Activated T-helper 2 cell treated with anti-CD3 and anti-CD28 coated beads, Interferon-gamma antibody, Interleukin-2, Interleukin-4, amounts not matched to agents 10 μg/mL and 5 μg/mL and 100 μg/mL, durations not matched to agents 14 hours and 24 hours and 36 hours (primary cell): Measurements from ENCODE around the gene FANCC. TPM values are rescaled to one million over a fixed set of nuclear protein-coding genes. Genes with fewer than 3 reads are reported as not detected.

Experiments
- DNase-seq: peaks from one replicate; pipeline ENCODE4 v3.0.0; 2021; ENCODE audit warnings: low spot score
- H3K27ac Mint-ChIP-seq: one replicate; pipeline ENCODE4 v1.8.0; 2021; ENCODE audit warnings: mixed read lengths
- H3K27me3 Mint-ChIP-seq: one replicate; pipeline ENCODE4 v1.8.0; 2021; ENCODE audit warnings: low read depth, mixed read lengths
- H3K36me3 Mint-ChIP-seq: one replicate; pipeline ENCODE4 v1.8.0; 2021; ENCODE audit warnings: low read depth, mixed read lengths
- H3K4me1 Mint-ChIP-seq: one replicate; pipeline ENCODE4 v1.8.0; 2021; ENCODE audit warnings: low read depth, mixed read lengths
- H3K4me3 Mint-ChIP-seq: one replicate; pipeline ENCODE4 v1.8.0; 2021; ENCODE audit warnings: low read depth, mild to moderate bottlenecking, moderate library complexity, mixed read lengths
- H3K9me3 Mint-ChIP-seq: one replicate; pipeline ENCODE4 v1.8.0; 2021; ENCODE audit warnings: mixed read lengths
- intact Hi-C: fragments of 100-400 bp; cut with micrococcal nuclease; formaldehyde crosslinking; loops from one replicate; pipeline ENCODE4 v1.15.1; 2023
- total RNA-seq: library from RNA; stranded (reverse); gene quantifications from 2 replicates; pipeline ENCODE4 v1.2.3, GENCODE V29; 2022

FANCC gene
- total RNA-seq, 1 donor from 2014 or later, result 16.8 TPM

DNA sequence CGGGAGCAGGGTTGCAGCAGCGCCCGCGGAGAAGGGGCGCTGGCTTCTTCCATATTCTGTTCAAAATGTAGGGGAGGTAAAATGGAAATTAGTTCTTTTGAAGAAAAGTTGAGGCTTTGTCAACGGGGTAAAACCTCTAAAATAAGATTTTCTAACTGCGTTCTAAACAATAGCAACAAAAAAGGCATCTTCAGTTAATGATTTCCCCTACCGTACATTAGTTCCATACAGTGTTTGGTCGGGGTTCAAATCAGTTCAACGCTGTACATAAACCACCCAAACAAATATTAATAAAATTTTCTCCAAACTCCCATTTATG is 343 bp upstream of the FANCC start:
- DNase-seq, result no peak
- H3K9me3 Mint-ChIP-seq, result no peaks in the 10 kb centered on the region
- H3K27me3 Mint-ChIP-seq, result peaks cover 7% of the 10 kb centered on the region
- peak overlapping the region; percentile 90 for H3K4me3 Mint-ChIP-seq
- H3K4me1 Mint-ChIP-seq, result peaks cover 24% of the 10 kb centered on the region
- intact Hi-C loops, result loop anchor here (2.0 kb wide), 2 partner anchors 193 to 591 kb away; partner anchors contain the start of gene AOPEP
- H3K36me3 Mint-ChIP-seq, result no peaks in the 10 kb centered on the region
- H3K27ac Mint-ChIP-seq, result peak overlapping the region; percentile 95

DNA sequence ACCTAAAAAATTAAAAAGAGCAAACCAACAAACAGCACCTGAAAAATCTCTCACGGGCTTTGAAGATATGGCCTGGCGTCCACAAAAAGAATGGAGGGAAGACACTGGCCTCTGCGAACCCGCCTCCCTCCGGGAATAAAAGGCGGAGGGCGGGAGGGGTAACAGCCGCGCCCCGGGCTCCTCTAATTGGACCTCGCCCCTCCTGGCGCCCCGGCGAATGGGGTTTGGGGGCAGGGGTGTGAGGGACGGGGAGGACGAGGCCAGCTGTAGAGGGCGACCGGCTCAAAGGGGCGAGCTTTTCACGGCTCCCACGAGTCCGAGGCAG is 753 bp downstream of the FANCC start:
- H3K9me3 Mint-ChIP-seq, result no peaks in the 10 kb centered on the region
- DNase-seq, result no peak
- peaks cover 7% of the 10 kb centered on the region for H3K27me3 Mint-ChIP-seq

DNA sequence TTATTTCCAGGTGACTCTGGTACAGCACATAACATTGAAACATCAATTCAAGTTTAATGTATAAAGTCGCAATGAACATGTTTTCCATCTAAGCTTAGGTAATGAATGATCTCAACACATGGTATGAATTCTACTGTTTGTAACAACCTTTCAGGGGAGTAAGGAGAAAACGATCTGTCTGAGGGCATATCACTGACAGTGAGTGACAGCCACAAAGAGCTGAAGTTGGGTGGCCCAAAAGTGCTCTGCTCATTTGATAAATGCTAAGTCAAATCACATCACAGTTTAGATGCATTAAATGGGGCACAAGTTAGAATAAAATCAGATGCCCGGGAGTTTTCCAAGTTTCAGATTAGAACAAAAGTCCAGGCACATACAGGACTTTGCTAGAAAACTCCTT is 1.2 kb downstream of the FANCC start:
- no peaks in the 10 kb centered on the region for H3K9me3 Mint-ChIP-seq
- peaks cover 7% of the 10 kb centered on the region for H3K27me3 Mint-ChIP-seq
- intact Hi-C loops, result loop anchor here (2.0 kb wide), 2 partner anchors 195 to 589 kb away; partner anchors contain the start of gene AOPEP
- peak overlapping the region; percentile 57 for H3K27ac Mint-ChIP-seq
- H3K4me3 Mint-ChIP-seq, result peak overlapping the region; percentile 90
- DNase-seq, result no peak
- H3K4me1 Mint-ChIP-seq, result peaks cover 32% of the 10 kb centered on the region
- no peaks in the 10 kb centered on the region for H3K36me3 Mint-ChIP-seq

More for the DNA sequence above, 753 bp downstream of the FANCC start:
- no peaks in the 10 kb centered on the region for H3K36me3 Mint-ChIP-seq
- H3K4me1 Mint-ChIP-seq, result peaks cover 30% of the 10 kb centered on the region
- peak overlapping the region; percentile 90 for H3K4me3 Mint-ChIP-seq
- H3K27ac Mint-ChIP-seq, result peak overlapping the region; percentile 57
- intact Hi-C loops, result loop anchor here (2.0 kb wide), 2 partner anchors 194 to 590 kb away; partner anchors contain the start of gene AOPEP

DNA sequence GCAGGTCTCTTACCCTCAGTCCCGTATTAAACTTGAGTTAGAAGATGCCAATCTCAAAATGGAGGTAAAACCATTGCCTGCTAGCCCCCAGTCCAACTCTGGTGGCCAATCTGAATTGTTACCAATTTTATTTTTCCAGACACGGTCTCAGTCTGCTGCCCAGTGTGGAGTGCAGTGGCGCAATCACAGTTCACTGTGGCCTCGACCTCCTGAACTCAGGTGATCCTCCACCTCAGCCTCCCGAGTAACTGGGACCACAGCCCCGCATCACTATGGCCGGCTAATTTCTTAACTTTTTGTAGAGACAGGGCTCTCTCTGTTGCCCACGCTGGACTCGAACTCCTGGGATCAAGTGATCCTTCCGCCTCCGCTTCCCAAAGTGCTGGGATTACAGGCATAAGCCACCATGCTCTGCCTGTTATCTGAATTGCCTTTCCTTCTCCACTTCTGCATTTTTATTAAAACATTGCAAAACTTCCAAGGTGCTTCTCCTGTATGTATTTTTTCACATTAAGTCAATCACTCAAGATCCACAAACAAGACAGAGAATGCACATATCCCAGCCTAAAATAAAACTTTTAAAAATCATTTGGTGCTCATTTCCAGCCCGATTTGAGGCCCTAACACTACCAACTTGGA is 2.3 kb downstream of the FANCC start:
- Mint-ChIP-seq H3K36me3 (no peaks in the 10 kb centered on the region), H3K4me1 (peaks cover 32% of the 10 kb centered on the region), H3K9me3 (no peaks in the 10 kb centered on the region), H3K4me3 (no peak overlapping the region), H3K27me3 (peaks cover 7% of the 10 kb centered on the region), H3K27ac (no peak overlapping the region)
- intact Hi-C loops, result no loop called here
- no peak for DNase-seq

DNA sequence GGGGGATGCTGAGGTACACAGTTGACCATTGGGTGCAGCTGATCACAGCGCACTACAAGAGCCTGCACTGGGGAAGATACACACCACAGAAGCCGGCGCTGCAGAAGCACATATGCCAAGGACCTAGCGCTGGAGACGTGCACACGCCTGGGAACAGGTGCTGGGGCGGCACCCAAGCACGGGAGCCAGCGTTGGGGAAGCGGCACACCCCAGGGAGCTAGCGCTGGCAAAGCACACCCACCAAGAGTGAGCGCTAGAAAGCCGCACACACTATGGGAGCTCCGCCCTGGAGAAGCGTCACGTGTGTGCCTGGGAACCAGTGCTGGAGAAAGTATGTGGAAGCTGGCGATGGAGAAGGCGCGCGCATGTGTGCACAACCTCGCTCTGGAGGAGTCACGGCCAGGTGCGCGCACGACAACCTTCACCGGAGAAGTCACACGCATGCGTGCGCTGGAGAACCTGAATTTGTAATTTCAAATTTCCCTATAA is 4.5 kb downstream of the FANCC start:
- no peak overlapping the region for H3K27ac Mint-ChIP-seq
- peak overlapping the region; percentile 5 for H3K4me3 Mint-ChIP-seq
- peaks cover 7% of the 10 kb centered on the region for H3K27me3 Mint-ChIP-seq
- intact Hi-C loops, result no loop called here
- H3K9me3 Mint-ChIP-seq, result no peaks in the 10 kb centered on the region
- DNase-seq, result no peak
- H3K36me3 Mint-ChIP-seq, result no peaks in the 10 kb centered on the region
- peaks cover 31% of the 10 kb centered on the region for H3K4me1 Mint-ChIP-seq

DNA sequence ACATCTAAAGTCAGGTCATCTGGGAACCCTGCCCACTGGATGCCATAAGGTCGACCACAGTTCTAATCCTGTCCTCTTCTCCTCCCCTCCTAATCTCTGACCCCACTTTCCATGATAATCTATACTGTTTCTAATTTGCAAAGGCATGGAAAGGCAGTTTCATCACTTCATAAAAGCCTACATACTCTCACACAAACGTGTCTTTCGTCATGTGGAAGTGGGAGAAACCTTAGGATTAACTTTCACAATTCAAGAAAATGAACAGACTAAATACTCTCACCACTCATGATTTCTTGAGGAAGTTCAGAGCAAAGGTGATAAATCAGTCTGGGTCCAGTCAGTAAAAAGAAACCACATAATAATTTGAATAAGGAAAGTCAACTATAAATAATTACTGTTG is 5.5 kb downstream of the FANCC start:
- Mint-ChIP-seq H3K4me3 (no peak overlapping the region), H3K9me3 (no peaks in the 10 kb centered on the region), H3K36me3 (no peaks in the 10 kb centered on the region), H3K27ac (no peak overlapping the region), H3K4me1 (peaks cover 29% of the 10 kb centered on the region), H3K27me3 (peaks cover 7% of the 10 kb centered on the region)
- intact Hi-C loops, result no loop called here
- DNase-seq, result no peak

DNA sequence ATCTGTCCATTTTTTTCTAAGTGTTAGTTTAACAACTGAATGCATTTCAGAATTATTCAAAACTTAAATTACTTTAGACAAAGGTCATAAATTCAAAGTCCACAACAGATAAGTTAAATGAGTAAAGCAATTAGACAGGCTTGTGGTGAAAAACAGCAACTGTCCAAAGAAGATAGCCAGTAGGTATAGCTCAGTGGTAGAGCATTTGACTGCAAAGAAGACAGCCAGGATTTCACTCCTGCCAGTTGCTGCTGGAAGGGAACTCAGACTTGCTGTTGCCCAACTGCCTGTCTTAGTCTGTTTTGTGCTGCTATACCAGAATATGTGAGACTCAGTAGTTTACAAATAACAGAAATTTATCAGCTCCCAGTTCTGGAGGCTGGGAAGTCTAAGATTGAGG is 10.0 kb downstream of the FANCC start:
- no peaks in the 10 kb centered on the region for H3K9me3 Mint-ChIP-seq
- peaks cover 24% of the 10 kb centered on the region for H3K4me1 Mint-ChIP-seq
- intact Hi-C loops, result no loop called here
- H3K4me3 Mint-ChIP-seq, result no peak overlapping the region
- DNase-seq, result no peak
- peaks cover 4% of the 10 kb centered on the region for H3K27me3 Mint-ChIP-seq
- H3K36me3 Mint-ChIP-seq, result no peaks in the 10 kb centered on the region
- H3K27ac Mint-ChIP-seq, result no peak overlapping the region

DNA sequence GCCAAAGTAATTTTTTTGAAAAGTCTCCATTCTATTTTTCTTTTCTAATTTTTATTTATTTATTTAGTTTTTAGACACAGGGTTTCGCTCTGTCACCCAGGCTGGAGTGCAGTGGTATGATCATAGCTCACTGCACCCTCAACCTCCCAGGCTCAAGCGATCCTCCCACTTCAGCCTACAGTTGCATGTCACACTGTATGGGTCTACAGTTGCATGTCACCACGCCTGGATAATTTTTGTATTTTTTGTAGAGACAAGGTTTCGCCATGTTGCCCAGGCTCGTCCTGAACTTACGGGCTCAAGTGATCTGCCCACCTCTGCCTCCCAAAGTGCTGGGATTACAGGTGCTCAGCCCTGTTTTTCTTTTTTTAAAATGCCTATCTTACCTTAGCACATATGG is 10.7 kb downstream of the FANCC start:
- intact Hi-C loops, result no loop called here
- H3K9me3 Mint-ChIP-seq, result no peaks in the 10 kb centered on the region
- no peak for DNase-seq
- H3K27me3 Mint-ChIP-seq, result peaks cover 2% of the 10 kb centered on the region
- no peak overlapping the region for H3K27ac Mint-ChIP-seq
- no peak overlapping the region for H3K4me3 Mint-ChIP-seq
- H3K36me3 Mint-ChIP-seq, result no peaks in the 10 kb centered on the region
- peaks cover 21% of the 10 kb centered on the region for H3K4me1 Mint-ChIP-seq

DNA sequence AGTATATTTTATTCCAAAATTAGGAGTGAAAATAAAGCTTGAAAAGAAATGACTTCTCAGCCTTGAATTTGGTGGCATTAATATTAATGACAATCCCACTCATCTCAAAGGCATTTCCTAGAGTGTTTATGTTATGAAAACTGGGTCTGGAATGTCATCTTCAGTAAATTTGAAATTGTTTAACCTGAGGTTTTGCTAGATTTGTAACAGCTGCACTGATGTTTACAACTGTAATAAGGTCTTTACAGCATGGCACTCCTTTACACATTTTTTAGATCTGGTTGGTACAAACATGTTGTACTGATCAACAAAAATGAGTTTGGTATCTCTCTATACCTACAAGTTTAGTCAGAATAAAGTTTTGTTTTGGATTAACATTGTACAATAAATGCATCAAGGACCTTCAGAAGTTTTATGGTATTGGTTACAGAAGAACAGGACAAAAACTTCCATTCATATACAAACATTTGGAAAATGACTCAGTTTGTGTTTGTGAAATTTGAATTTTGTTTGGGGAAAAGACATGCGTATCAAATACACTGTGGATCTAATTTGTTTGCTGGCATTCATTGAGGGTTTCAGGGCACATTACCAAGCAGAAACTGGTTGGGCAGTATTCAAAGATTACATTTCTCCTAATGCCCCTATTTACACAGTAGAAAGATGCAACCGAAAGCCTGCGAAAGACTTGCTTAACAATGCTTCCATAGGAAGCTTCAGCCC is 11.6 kb downstream of the FANCC start:
- Mint-ChIP-seq H3K36me3 (no peaks in the 10 kb centered on the region), H3K9me3 (no peaks in the 10 kb centered on the region), H3K4me3 (no peak overlapping the region), H3K4me1 (peaks cover 18% of the 10 kb centered on the region), H3K27me3 (peaks cover 2% of the 10 kb centered on the region), H3K27ac (no peak overlapping the region)
- intact Hi-C loops, result no loop called here
- DNase-seq, result no peak

DNA sequence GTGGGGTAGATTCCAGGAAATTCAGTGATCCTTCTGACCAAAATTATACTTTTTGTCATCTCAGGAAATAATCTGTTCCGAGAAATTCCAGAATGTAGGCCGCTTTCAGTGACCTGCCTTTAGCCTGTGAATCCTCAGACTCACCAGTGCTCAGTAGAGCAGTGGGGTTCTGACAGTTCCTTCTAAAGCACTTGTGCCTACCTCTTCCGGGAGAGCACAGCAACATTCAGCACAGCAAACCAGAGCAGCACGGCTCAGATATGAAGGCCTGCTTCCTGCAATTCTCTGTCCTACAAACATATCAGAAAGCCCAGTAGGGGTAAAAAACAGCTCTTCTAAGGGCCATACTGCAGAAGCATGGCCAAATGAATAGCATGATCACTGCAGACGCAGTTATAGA is 15.0 kb downstream of the FANCC start:
- intact Hi-C loops, result no loop called here
- no peak for DNase-seq
- Mint-ChIP-seq H3K4me3 (no peak overlapping the region), H3K27me3 (peaks cover 2% of the 10 kb centered on the region), H3K36me3 (no peaks in the 10 kb centered on the region), H3K4me1 (peaks cover 26% of the 10 kb centered on the region), H3K27ac (no peak overlapping the region), H3K9me3 (no peaks in the 10 kb centered on the region)

DNA sequence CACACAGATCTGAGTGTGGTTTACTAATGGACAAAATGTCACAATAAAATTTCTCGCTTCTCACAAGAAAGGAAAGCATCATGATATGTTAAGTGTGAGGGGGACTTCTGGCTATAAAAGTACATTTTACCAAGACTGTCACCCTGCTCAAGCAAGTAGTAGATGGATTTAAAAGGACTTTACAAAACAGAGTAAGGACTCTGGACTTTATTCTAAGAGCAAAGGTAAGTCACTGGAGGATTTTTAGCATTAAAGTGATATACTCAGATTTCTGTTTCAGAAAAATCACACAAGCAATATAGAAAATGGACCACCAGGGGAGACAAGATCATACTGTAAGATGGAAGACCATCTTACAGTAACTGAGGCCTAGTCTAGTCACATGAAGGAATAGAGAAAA is 19.7 kb downstream of the FANCC start:
- no peaks in the 10 kb centered on the region for H3K27me3 Mint-ChIP-seq
- peaks cover 18% of the 10 kb centered on the region for H3K4me1 Mint-ChIP-seq
- DNase-seq, result no peak
- H3K27ac Mint-ChIP-seq, result no peak overlapping the region
- no peak overlapping the region for H3K4me3 Mint-ChIP-seq
- H3K9me3 Mint-ChIP-seq, result no peaks in the 10 kb centered on the region
- intact Hi-C loops, result no loop called here
- no peaks in the 10 kb centered on the region for H3K36me3 Mint-ChIP-seq

DNA sequence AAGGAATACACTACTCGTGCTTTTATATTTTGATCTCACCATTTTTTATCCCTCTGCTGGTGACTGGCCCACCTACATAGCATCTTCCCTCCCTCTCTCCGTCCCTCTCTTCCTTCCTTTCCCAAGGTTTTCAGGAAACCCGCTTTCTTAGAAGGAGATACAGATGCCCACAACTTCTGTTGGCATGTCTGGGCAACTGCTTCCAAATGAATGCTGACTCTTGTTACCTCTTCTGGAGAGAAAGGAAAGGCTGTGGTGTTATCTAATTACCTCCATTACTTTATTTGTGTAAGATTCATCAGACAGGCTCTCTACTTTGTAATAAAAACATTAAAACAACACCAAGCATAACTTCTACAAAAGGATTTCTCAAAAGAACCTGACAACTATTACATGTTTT is 20.2 kb downstream of the FANCC start:
- Mint-ChIP-seq H3K27me3 (no peaks in the 10 kb centered on the region), H3K36me3 (no peaks in the 10 kb centered on the region), H3K27ac (no peak overlapping the region), H3K4me3 (no peak overlapping the region), H3K9me3 (no peaks in the 10 kb centered on the region), H3K4me1 (peaks cover 14% of the 10 kb centered on the region)
- DNase-seq, result no peak
- intact Hi-C loops, result no loop called here

DNA sequence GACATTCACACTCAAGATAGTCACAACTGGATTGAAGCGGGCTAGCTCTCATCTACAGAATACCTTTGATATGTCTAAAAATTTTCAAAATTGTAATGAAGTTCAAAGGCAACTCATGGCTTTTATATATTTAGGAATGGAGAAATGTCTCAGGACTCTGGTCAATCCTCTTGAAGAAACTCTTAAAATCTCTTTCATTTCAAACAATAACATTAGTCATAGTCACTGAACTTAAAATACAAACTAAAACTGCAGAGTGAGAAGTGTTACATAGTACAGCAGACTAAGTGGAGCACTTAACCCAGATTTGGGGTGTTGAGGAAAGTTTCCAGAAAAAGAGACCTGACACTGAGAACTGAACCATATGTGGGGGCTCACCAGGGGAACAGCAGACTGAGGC is 20.7 kb downstream of the FANCC start:
- Mint-ChIP-seq H3K27ac (no peak overlapping the region), H3K27me3 (no peaks in the 10 kb centered on the region), H3K36me3 (peaks cover 3% of the 10 kb centered on the region), H3K4me1 (peaks cover 14% of the 10 kb centered on the region), H3K4me3 (no peak overlapping the region), H3K9me3 (peaks cover 4% of the 10 kb centered on the region)
- DNase-seq, result no peak
- intact Hi-C loops, result no loop called here
